ENCODE measurements around the gene BIK. TPM values are rescaled to one million over a fixed set of nuclear protein-coding genes. Genes with fewer than 3 reads are reported as not detected.

The BIK gene
- total and polyA plus RNA-seq, 2 donors (not counting 1 experiment from before 2014, with no cell fraction given), result not detected

DNA sequence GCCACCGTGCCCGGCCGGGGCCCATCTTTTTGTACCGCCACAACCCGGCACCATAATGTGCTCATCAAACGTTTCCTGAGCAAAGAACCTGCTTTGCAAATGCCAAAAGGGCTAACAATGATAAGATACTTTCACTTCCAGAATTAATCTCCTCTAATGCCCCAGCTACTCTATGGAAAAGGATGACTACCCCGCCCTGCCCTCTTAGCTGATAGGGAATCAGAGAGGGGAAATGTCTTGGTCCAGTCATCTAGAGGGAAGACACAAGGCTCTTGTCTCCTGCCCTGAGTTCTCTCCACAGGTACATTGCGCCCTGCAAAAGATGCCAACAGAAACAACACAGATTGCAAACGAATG, 21.9 kb upstream of the BIK start:
- Histone ChIP-seq H3K4me1 (ENCODE audit: control insufficient read depth, extremely low read depth, insufficient read depth, low read length) (peaks cover 2% of the 10 kb centered on the region), H2AFZ (ENCODE audit: low read length) (peak overlapping the region; percentile 97), H3K9ac (ENCODE audit: insufficient read depth, low read length) (peak overlapping the region; percentile 55), H3K9me3 (ENCODE audit: control insufficient read depth, insufficient read depth, low read depth, low read length) (no peaks in the 10 kb centered on the region), H3K79me2 (ENCODE audit: control insufficient read depth, insufficient read depth, low read length) (no peaks in the 10 kb centered on the region), H3K4me3 (replicated peaks in 1 of 4; ENCODE audit: control extremely low read depth in 1 of 4, insufficient read depth in 1 of 4, low read depth in 3 of 4, low read length in 4 of 4) (peak overlapping the region; percentile 79 to 95 (median 83)), H3K36me3 (ENCODE audit: control insufficient read depth, insufficient read depth, low read length) (no peaks in the 10 kb centered on the region), H3K27me3 (ENCODE audit: control insufficient read depth, insufficient read depth, low read length) (no peaks in the 10 kb centered on the region), H3K4me2 (ENCODE audit: extremely low read depth, insufficient read depth, low read length) (peak overlapping the region; percentile 99), H4K20me1 (ENCODE audit: control insufficient read depth, extremely low read depth, insufficient read depth, low read length) (no peaks in the 10 kb centered on the region), H3K27ac (ENCODE audit: insufficient read depth, low read length) (peak overlapping the region; percentile 63)
- TF ChIP-seq, protein P1, sequence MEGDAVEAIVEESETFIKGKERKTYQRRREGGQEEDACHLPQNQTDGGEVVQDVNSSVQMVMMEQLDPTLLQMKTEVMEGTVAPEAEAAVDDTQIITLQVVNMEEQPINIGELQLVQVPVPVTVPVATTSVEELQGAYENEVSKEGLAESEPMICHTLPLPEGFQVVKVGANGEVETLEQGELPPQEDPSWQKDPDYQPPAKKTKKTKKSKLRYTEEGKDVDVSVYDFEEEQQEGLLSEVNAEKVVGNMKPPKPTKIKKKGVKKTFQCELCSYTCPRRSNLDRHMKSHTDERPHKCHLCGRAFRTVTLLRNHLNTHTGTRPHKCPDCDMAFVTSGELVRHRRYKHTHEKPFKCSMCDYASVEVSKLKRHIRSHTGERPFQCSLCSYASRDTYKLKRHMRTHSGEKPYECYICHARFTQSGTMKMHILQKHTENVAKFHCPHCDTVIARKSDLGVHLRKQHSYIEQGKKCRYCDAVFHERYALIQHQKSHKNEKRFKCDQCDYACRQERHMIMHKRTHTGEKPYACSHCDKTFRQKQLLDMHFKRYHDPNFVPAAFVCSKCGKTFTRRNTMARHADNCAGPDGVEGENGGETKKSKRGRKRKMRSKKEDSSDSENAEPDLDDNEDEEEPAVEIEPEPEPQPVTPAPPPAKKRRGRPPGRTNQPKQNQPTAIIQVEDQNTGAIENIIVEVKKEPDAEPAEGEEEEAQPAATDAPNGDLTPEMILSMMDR (conservative IDR thresholded peaks at IDR 0.05 in 1 of 2, IDR thresholded peaks at IDR 0.05 in 1 of 2; ENCODE audit: low read depth in 1 of 2, low read length in 2 of 2), result no peak
- TF ChIP-seq EZH2 (IDR thresholded peaks at IDR 0.05; ENCODE audit: low read length, missing control alignments), result no peak
- no peak for DNase-seq (ENCODE audit: low read depth in 2 of 2)

DNA sequence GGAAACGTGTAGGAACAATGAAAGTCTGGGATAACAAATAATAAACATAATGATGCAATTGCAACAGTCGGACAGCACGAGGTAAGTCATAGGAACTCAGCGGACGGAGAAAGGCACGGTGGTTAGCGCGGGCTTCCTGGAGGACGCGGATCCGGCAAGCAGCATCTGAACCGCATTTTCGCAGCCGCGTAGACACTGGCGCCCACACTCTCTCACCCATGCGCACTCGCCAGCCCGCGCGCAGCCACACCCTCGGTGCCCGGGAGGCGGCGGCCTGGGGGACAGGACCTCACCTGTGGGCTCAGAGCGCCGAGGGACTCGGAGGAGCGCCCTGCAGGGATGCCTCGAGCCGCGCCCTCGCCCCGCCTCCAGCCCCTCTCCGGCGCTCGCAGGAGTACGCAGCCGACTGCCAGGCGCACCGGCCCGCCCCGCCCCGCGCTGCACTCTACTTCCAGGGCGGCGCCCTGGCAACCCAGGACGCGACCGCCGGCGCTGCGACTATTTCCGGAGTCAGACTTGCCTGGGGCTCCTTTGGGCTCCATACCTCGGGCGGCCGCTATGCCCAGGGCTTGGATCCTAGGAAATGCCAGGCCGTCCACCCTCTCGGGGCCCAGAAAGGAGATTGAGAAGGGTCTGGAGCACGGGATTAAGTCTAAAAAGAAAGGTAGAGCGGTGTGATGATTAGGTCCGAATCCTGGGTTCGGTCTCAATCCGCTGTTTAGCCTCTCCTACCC, 21.4 kb upstream of the BIK start, which contains the start of gene TTLL1:
TSS of gene TTLL1 (minus strand) at position 408 of the 734 bp plus-strand sequence. CDS start 13,805 bp downstream, outside the sequence.
- TF ChIP-seq, protein P1 (conservative IDR thresholded peaks at IDR 0.05 in 1 of 2, IDR thresholded peaks at IDR 0.05 in 1 of 2; ENCODE audit: low read depth in 1 of 2, low read length in 2 of 2), result peak in 1 of 2 donors; percentile 1
- TF ChIP-seq EZH2 (IDR thresholded peaks at IDR 0.05; ENCODE audit: low read length, missing control alignments), result no peak
- H3K36me3 ChIP-seq (ENCODE audit: control insufficient read depth, insufficient read depth, low read length), result no peaks in the 10 kb centered on the region
- H3K9ac ChIP-seq (ENCODE audit: insufficient read depth, low read length), result peak within 1 kb of the TSS; percentile 55
- peak within 1 kb of the TSS; percentile 97 for H2AFZ ChIP-seq (ENCODE audit: low read length)
- H3K27me3 ChIP-seq (ENCODE audit: control insufficient read depth, insufficient read depth, low read length), result no peaks in the 10 kb centered on the region
- peak within 1 kb of the TSS; percentile 63 for H3K27ac ChIP-seq (ENCODE audit: insufficient read depth, low read length)
- peak within 1 kb of the TSS; percentile 99 for H3K4me2 ChIP-seq (ENCODE audit: extremely low read depth, insufficient read depth, low read length)
- no peaks in the 10 kb centered on the region for H4K20me1 ChIP-seq (ENCODE audit: control insufficient read depth, extremely low read depth, insufficient read depth, low read length)
- H3K9me3 ChIP-seq (ENCODE audit: control insufficient read depth, insufficient read depth, low read depth, low read length), result no peaks in the 10 kb centered on the region
- peak; percentile 77 to 84 for DNase-seq (ENCODE audit: low read depth in 2 of 2)
- peaks cover 2% of the 10 kb centered on the region for H3K4me1 ChIP-seq (ENCODE audit: control insufficient read depth, extremely low read depth, insufficient read depth, low read length)
- no peaks in the 10 kb centered on the region for H3K79me2 ChIP-seq (ENCODE audit: control insufficient read depth, insufficient read depth, low read length)
- peak within 1 kb of the TSS; percentile 79 to 95 (median 83) for H3K4me3 ChIP-seq (replicated peaks in 1 of 4; ENCODE audit: control extremely low read depth in 1 of 4, insufficient read depth in 1 of 4, low read depth in 3 of 4, low read length in 4 of 4)

DNA sequence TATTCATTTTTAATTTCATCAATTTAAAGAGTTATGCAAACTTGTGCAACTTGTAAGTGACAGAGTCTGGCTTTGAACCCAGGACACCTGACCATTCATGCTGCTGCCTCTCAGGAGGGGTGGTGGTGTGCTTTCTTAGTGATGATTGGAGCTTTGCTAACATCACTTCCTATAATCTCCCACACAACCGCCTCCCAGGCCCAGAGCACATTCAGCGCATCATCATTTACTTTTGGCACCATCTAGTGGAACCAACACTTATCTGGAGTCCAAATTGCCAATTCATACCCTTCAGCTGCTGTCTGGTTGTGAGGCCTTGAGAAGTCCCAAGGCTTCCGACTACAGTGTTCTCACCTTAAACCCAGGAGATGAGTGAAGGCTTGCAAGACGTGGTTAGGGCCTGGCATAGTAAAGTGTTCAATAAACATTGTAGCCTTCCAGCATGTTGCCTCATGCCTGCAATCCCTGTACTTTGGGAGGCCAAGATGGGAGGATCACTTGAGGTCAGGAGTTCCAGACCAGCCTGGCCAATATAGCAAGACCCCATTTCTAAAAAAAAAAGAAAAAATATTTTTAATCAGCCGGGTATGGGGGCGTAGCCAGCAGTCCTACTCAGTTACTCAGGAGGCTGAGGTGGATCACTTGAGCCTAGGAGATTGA, 20.3 kb upstream of the BIK start:
- Histone ChIP-seq H3K9ac (ENCODE audit: insufficient read depth, low read length) (no peak overlapping the region), H3K9me3 (ENCODE audit: control insufficient read depth, insufficient read depth, low read depth, low read length) (no peaks in the 10 kb centered on the region), H2AFZ (ENCODE audit: low read length) (no peak overlapping the region), H3K27me3 (ENCODE audit: control insufficient read depth, insufficient read depth, low read length) (no peaks in the 10 kb centered on the region), H3K79me2 (ENCODE audit: control insufficient read depth, insufficient read depth, low read length) (no peaks in the 10 kb centered on the region), H3K4me3 (replicated peaks in 1 of 4; ENCODE audit: control extremely low read depth in 1 of 4, insufficient read depth in 1 of 4, low read depth in 3 of 4, low read length in 4 of 4) (no peak overlapping the region), H3K36me3 (ENCODE audit: control insufficient read depth, insufficient read depth, low read length) (no peaks in the 10 kb centered on the region), H3K4me2 (ENCODE audit: extremely low read depth, insufficient read depth, low read length) (no peak overlapping the region), H3K4me1 (ENCODE audit: control insufficient read depth, extremely low read depth, insufficient read depth, low read length) (peaks cover 2% of the 10 kb centered on the region), H3K27ac (ENCODE audit: insufficient read depth, low read length) (no peak overlapping the region), H4K20me1 (ENCODE audit: control insufficient read depth, extremely low read depth, insufficient read depth, low read length) (no peaks in the 10 kb centered on the region)
- peak; percentile 86 to 89 for DNase-seq (ENCODE audit: low read depth in 2 of 2)
- TF ChIP-seq, protein P1 (conservative IDR thresholded peaks at IDR 0.05 in 1 of 2, IDR thresholded peaks at IDR 0.05 in 1 of 2; ENCODE audit: low read depth in 1 of 2, low read length in 2 of 2), result peak; percentile 36 to 50
- TF ChIP-seq EZH2 (IDR thresholded peaks at IDR 0.05; ENCODE audit: low read length, missing control alignments), result no peak

Data from fibroblast of lung (primary cell).